Measurements from ENCODE around the gene TRPM7.
"Not testable (repeated sequence)": the region's sequence is repeated elsewhere in the genome, so short reads cannot be mapped to it uniquely, and the experiment has no call there.

DNA sequence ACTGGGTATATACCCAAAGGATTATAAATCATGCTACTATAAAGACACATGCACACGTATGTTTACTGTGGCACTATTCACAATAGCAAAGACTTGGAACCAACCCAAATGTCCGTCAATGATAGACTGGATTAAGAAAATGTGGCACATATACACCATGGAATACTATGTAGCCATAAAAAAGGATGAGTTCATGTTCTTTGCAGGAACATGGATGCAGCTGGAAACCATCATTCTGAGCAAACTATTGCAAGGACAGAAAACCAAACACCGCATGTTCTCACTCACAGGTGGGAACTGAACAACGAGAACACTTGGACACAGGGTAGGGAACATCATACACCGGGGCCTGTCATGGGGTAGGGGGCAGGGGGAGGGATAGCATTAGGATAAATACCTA lies 84.6 kb downstream of the TRPM7 start:
- not testable (repeated sequence) for TF ChIP-seq CTCF (IDR thresholded peaks at IDR 0.05; ENCODE audit: low read depth, low read length, missing input control); TAF1 (conservative IDR thresholded peaks at IDR 0.05); RAD21 (IDR thresholded peaks at IDR 0.05); NR2F2 (IDR thresholded peaks at IDR 0.05); GABPA (IDR thresholded peaks at IDR 0.05 in 1 of 2, conservative IDR thresholded peaks at IDR 0.05 in 1 of 2); HNF4G (IDR thresholded peaks at IDR 0.05)
- TF ChIP-seq, protein P1, sequence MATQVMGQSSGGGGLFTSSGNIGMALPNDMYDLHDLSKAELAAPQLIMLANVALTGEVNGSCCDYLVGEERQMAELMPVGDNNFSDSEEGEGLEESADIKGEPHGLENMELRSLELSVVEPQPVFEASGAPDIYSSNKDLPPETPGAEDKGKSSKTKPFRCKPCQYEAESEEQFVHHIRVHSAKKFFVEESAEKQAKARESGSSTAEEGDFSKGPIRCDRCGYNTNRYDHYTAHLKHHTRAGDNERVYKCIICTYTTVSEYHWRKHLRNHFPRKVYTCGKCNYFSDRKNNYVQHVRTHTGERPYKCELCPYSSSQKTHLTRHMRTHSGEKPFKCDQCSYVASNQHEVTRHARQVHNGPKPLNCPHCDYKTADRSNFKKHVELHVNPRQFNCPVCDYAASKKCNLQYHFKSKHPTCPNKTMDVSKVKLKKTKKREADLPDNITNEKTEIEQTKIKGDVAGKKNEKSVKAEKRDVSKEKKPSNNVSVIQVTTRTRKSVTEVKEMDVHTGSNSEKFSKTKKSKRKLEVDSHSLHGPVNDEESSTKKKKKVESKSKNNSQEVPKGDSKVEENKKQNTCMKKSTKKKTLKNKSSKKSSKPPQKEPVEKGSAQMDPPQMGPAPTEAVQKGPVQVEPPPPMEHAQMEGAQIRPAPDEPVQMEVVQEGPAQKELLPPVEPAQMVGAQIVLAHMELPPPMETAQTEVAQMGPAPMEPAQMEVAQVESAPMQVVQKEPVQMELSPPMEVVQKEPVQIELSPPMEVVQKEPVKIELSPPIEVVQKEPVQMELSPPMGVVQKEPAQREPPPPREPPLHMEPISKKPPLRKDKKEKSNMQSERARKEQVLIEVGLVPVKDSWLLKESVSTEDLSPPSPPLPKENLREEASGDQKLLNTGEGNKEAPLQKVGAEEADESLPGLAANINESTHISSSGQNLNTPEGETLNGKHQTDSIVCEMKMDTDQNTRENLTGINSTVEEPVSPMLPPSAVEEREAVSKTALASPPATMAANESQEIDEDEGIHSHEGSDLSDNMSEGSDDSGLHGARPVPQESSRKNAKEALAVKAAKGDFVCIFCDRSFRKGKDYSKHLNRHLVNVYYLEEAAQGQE (IDR thresholded peaks at IDR 0.05): not testable (repeated sequence)

All from liver (tissue), 3 donors.